Measurements from ENCODE around the gene CYP2R1.

GRCh38 chr11:14927146-14927545, 35.1 kb upstream of the CYP2R1 start:
- TF ChIP-seq CEBPB (IDR thresholded peaks at IDR 0.05; ENCODE audit: low read depth) (no peak), POLR2A (IDR thresholded peaks at IDR 0.05; ENCODE audit: borderline replicate concordance, extremely low read depth, insufficient read depth, insufficient read length) (no peak), CTCF (IDR thresholded peaks at IDR 0.05 in 2 of 3, conservative IDR thresholded peaks at IDR 0.05 in 1 of 3; ENCODE audit: borderline replicate concordance in 1 of 3, insufficient read depth in 1 of 3, low read depth in 2 of 3, low read length in 2 of 3) (no peak), POLR2AphosphoS5 (IDR thresholded peaks at IDR 0.05; ENCODE audit: low read depth, low read length) (no peak), ZBTB33 (IDR thresholded peaks at IDR 0.05; ENCODE audit: extremely low read depth, insufficient replicate concordance, low read length) (no peak), REST (IDR thresholded peaks at IDR 0.05; ENCODE audit: low read depth) (no peak), SIN3A (IDR thresholded peaks at IDR 0.05; ENCODE audit: low read depth) (no peak)

Measured in HCT116 (cell line).